Measurements from ENCODE around the gene FRAS1. TPM values are rescaled to one million over a fixed set of nuclear protein-coding genes. Genes with fewer than 3 reads are reported as not detected.

The FRAS1 gene
- total and polyA plus RNA-seq, 2 donors (not counting 1 experiment from before 2014, with no cell fraction given) = 0.03 to 0.12 TPM

DNA sequence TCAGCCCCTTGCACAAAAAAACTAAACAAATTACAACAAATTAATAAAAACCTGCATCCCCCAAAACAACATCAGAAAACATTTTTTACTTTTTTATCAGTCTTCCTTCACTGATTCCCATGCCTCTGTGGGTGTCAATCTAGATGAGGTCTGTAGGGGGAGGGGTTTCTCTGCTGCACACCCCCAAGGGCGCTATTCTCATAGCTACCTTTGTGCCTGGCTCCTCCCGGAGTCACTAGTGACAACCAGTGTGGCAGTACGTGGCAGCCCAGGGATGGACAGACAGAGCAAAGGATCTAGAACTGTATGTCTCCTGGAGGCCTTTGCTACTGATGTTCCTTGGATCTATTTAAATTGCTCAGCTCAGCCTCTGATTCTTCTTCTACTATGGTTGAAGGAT is 266.3 kb downstream of the FRAS1 start:
- Histone ChIP-seq H3K27me3 (replicated peaks in 1 of 4; ENCODE audit: control extremely low read depth in 1 of 4, control insufficient read depth in 3 of 4, insufficient read depth in 4 of 4, low read length in 3 of 4) (peaks cover 0 to 5% (median 2%) of the 10 kb centered on the region in 4 experiments), H3K4me2 (replicated peaks; ENCODE audit: low read depth, low read length, poor library complexity, severe bottlenecking) (no peak overlapping the region), H3K9me3 (ENCODE audit: control extremely low read depth in 1 of 3, control insufficient read depth in 2 of 3, insufficient read depth in 1 of 3, low read length in 2 of 3) (no peaks in the 10 kb centered on the region), H3K36me3 (replicated peaks in 1 of 2; ENCODE audit: control extremely low read depth in 1 of 2, control insufficient read depth in 1 of 2, extremely low read depth in 1 of 2, insufficient read depth in 2 of 2, low read length in 1 of 2) (no peaks in the 10 kb centered on the region), H2AFZ (ENCODE audit: insufficient read depth, low read depth, low read length, poor library complexity, severe bottlenecking) (no peak overlapping the region), H3K27ac (ENCODE audit: low read length in 2 of 2) (no peak overlapping the region), H3K79me2 (ENCODE audit: control insufficient read depth, insufficient read depth, low read length) (no peaks in the 10 kb centered on the region), H4K20me1 (ENCODE audit: control insufficient read depth, insufficient read depth, low read length, poor library complexity, severe bottlenecking) (no peaks in the 10 kb centered on the region), H3K4me1 (ENCODE audit: control insufficient read depth in 2 of 2, insufficient read depth in 2 of 2, low read length in 2 of 2) (peaks cover 4 to 9% of the 10 kb centered on the region in 2 donors), H3K9ac (ENCODE audit: low read length) (no peak overlapping the region), H3K4me3 (ENCODE audit: control extremely low read depth in 1 of 5, extremely low read depth in 1 of 5, insufficient read depth in 1 of 5, low read depth in 2 of 5, low read length in 4 of 5) (no peak overlapping the region)
- TF ChIP-seq EZH2 (IDR thresholded peaks at IDR 0.05; ENCODE audit: borderline replicate concordance, insufficient read depth, low read depth, low read length, poor library complexity, severe bottlenecking) = no peak
- TF ChIP-seq, protein P1, sequence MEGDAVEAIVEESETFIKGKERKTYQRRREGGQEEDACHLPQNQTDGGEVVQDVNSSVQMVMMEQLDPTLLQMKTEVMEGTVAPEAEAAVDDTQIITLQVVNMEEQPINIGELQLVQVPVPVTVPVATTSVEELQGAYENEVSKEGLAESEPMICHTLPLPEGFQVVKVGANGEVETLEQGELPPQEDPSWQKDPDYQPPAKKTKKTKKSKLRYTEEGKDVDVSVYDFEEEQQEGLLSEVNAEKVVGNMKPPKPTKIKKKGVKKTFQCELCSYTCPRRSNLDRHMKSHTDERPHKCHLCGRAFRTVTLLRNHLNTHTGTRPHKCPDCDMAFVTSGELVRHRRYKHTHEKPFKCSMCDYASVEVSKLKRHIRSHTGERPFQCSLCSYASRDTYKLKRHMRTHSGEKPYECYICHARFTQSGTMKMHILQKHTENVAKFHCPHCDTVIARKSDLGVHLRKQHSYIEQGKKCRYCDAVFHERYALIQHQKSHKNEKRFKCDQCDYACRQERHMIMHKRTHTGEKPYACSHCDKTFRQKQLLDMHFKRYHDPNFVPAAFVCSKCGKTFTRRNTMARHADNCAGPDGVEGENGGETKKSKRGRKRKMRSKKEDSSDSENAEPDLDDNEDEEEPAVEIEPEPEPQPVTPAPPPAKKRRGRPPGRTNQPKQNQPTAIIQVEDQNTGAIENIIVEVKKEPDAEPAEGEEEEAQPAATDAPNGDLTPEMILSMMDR (IDR thresholded peaks at IDR 0.05) = no peak
- Mint-ChIP-seq H3K4me1 (peaks cover 6% of the 10 kb centered on the region), H3K27ac (no peak overlapping the region), H3K9me3 (ENCODE audit: insufficient read depth) (no peaks in the 10 kb centered on the region), H3K4me3 (no peak overlapping the region), H3K27me3 (peaks cover 23% of the 10 kb centered on the region)
- ChIA-PET CTCF (interaction anchor here (1.0 to 1.6 kb wide), 2 partner anchors 9 to 11 kb away, joined by 3 to 6 read pairs; no protein-coding TSS in a partner anchor), POLR2A (no interaction called here)
- WGBS (ENCODE audit: insufficient coverage) = 100% methylated on average over 3 of the region's 3 CpGs
- no peak for ATAC-seq (ENCODE audit: low read depth)
- intact Hi-C loops (cut with micrococcal nuclease) = no loop called here
- DNase-seq = no peak

DNA sequence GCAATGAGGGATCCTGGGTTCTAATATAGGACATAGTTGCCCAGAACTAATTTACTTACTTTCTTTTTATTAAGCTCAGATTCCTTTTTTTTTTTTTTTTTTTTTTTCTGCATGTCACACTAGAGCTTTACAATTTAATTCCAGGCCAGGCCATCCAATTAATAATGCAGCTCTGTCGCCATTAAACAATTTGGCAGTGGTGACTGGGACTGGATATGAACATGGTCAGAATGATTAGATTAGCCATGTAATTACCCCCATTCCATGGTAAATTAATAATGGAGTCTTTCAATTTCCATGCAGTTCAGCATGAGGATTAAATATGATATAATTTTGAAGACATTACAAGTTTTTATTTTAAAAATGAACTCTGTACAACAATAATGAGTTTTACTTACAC is 267.5 kb downstream of the FRAS1 start:
- Histone ChIP-seq H3K27me3 (replicated peaks in 1 of 4; ENCODE audit: control extremely low read depth in 1 of 4, control insufficient read depth in 3 of 4, insufficient read depth in 4 of 4, low read length in 3 of 4) (peaks cover 0 to 5% (median 2%) of the 10 kb centered on the region in 4 experiments), H3K27ac (ENCODE audit: low read length in 2 of 2) (no peak overlapping the region), H3K4me1 (ENCODE audit: control insufficient read depth in 2 of 2, insufficient read depth in 2 of 2, low read length in 2 of 2) (peaks cover 4 to 9% of the 10 kb centered on the region in 2 donors), H3K9ac (ENCODE audit: low read length) (no peak overlapping the region), H3K4me2 (replicated peaks; ENCODE audit: low read depth, low read length, poor library complexity, severe bottlenecking) (no peak overlapping the region), H4K20me1 (ENCODE audit: control insufficient read depth, insufficient read depth, low read length, poor library complexity, severe bottlenecking) (no peaks in the 10 kb centered on the region), H3K9me3 (ENCODE audit: control extremely low read depth in 1 of 3, control insufficient read depth in 2 of 3, insufficient read depth in 1 of 3, low read length in 2 of 3) (no peaks in the 10 kb centered on the region), H2AFZ (ENCODE audit: insufficient read depth, low read depth, low read length, poor library complexity, severe bottlenecking) (no peak overlapping the region), H3K36me3 (replicated peaks in 1 of 2; ENCODE audit: control extremely low read depth in 1 of 2, control insufficient read depth in 1 of 2, extremely low read depth in 1 of 2, insufficient read depth in 2 of 2, low read length in 1 of 2) (no peaks in the 10 kb centered on the region), H3K79me2 (ENCODE audit: control insufficient read depth, insufficient read depth, low read length) (no peaks in the 10 kb centered on the region), H3K4me3 (ENCODE audit: control extremely low read depth in 1 of 5, extremely low read depth in 1 of 5, insufficient read depth in 1 of 5, low read depth in 2 of 5, low read length in 4 of 5) (no peak overlapping the region)
- peaks cover 23% of the 10 kb centered on the region for H3K27me3 Mint-ChIP-seq
- H3K4me1 Mint-ChIP-seq = peaks cover 6% of the 10 kb centered on the region
- intact Hi-C loops (cut with micrococcal nuclease) = no loop called here
- ChIA-PET CTCF (no interaction called here), POLR2A (no interaction called here)
- no peak overlapping the region for H3K27ac Mint-ChIP-seq
- H3K9me3 Mint-ChIP-seq (ENCODE audit: insufficient read depth) = no peaks in the 10 kb centered on the region
- WGBS (ENCODE audit: insufficient coverage) = no CpG with 5 or more reads among the region's 1 CpG
- DNase-seq = no peak
- H3K4me3 Mint-ChIP-seq = no peak overlapping the region
- TF ChIP-seq, protein P1 (IDR thresholded peaks at IDR 0.05) = no peak
- no peak for TF ChIP-seq EZH2 (IDR thresholded peaks at IDR 0.05; ENCODE audit: borderline replicate concordance, insufficient read depth, low read depth, low read length, poor library complexity, severe bottlenecking)
- no peak for ATAC-seq (ENCODE audit: low read depth)
